ENCODE measurements around the gene ETV6. TPM values are rescaled to one million over a fixed set of nuclear protein-coding genes. Genes with fewer than 3 reads are reported as not detected.

Gene ETV6
- total RNA-seq, 1 donor from 2014 or later: 16.9 TPM

GRCh38 chr12:11880381-11880780, 230.9 kb downstream of the ETV6 start:
- DNase-seq: no peak
- no peaks in the 10 kb centered on the region for H3K9me3 ChIP-seq (replicated peaks)
- H3K27ac ChIP-seq (replicated peaks): no peak overlapping the region
- no peak overlapping the region for H3K4me3 ChIP-seq
- intact Hi-C loops (cut with micrococcal nuclease): loop anchor here (10.0 kb wide), 1 partner anchor 236 kb away; the partner anchor contains the start of gene ETV6
- H3K27me3 ChIP-seq (ENCODE audit: low read depth): no peaks in the 10 kb centered on the region
- TF ChIP-seq, protein P1, sequence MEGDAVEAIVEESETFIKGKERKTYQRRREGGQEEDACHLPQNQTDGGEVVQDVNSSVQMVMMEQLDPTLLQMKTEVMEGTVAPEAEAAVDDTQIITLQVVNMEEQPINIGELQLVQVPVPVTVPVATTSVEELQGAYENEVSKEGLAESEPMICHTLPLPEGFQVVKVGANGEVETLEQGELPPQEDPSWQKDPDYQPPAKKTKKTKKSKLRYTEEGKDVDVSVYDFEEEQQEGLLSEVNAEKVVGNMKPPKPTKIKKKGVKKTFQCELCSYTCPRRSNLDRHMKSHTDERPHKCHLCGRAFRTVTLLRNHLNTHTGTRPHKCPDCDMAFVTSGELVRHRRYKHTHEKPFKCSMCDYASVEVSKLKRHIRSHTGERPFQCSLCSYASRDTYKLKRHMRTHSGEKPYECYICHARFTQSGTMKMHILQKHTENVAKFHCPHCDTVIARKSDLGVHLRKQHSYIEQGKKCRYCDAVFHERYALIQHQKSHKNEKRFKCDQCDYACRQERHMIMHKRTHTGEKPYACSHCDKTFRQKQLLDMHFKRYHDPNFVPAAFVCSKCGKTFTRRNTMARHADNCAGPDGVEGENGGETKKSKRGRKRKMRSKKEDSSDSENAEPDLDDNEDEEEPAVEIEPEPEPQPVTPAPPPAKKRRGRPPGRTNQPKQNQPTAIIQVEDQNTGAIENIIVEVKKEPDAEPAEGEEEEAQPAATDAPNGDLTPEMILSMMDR (IDR thresholded peaks at IDR 0.05; ENCODE audit: borderline replicate concordance): no peak
- H3K36me3 ChIP-seq: no peaks in the 10 kb centered on the region
- H3K4me1 ChIP-seq: peaks cover 67% of the 10 kb centered on the region

- no peak overlapping the region for H3K27ac ChIP-seq (replicated peaks)
- no peaks in the 10 kb centered on the region for H3K27me3 ChIP-seq (ENCODE audit: low read depth)
- peaks cover 12% of the 10 kb centered on the region for H3K36me3 ChIP-seq
- no peak overlapping the region for H3K4me3 ChIP-seq
- peaks cover 59% of the 10 kb centered on the region for H3K4me1 ChIP-seq
- TF ChIP-seq, protein P1 (IDR thresholded peaks at IDR 0.05; ENCODE audit: borderline replicate concordance): no peak
- intact Hi-C loops (cut with micrococcal nuclease): loop anchor here (10.0 kb wide), 1 partner anchor 237 kb away; the partner anchor contains the start of gene ETV6
- no peak for DNase-seq
- H3K9me3 ChIP-seq (replicated peaks): no peaks in the 10 kb centered on the region
Measured at GRCh38 chr12:11881835-11882234, 232.4 kb downstream of the ETV6 start.

DNA sequence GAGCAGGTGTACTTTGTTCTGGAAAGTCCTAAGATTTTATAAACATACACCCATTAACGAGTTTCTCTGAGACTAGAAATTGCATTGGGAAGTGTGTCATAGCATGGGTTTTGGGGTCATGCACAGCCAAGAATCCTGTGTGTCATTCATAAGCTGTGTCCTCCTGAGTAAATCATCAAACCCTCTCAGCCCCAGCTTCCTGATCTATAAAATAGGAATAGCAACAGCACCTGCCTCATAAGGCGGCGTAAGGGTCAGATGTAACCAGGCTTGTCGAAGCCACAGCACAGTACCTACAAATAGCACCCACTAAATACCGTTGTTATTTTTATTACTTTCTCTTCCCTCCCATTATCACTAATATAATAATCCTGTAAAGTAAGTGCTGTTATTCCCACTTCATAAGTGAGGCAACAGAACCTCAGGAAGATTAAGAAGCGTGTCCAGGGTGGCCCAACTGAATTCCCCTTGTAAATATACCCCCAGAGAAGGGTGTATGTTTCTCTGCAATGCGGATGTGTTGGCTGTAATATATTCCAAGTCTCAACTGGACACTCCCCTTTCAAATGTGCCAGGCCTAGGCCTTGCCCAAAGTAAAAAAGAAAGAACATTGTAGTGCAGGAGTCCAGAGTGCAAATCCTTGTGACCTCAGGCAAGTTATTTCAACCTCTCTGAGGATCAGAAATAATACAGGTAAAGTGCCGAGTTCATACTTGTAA, 233.0 kb downstream of the ETV6 start:
- Histone ChIP-seq H3K36me3 (peaks cover 19% of the 10 kb centered on the region), H3K9me3 (replicated peaks) (no peaks in the 10 kb centered on the region), H3K4me1 (peaks cover 52% of the 10 kb centered on the region), H3K27ac (replicated peaks) (no peak overlapping the region), H3K4me3 (no peak overlapping the region), H3K27me3 (ENCODE audit: low read depth) (no peaks in the 10 kb centered on the region)
- no peak for DNase-seq
- intact Hi-C loops (cut with micrococcal nuclease): loop anchor here (10.0 kb wide), 1 partner anchor 238 kb away; the partner anchor contains the start of gene ETV6
- TF ChIP-seq, protein P1 (IDR thresholded peaks at IDR 0.05; ENCODE audit: borderline replicate concordance): no peak

DNA sequence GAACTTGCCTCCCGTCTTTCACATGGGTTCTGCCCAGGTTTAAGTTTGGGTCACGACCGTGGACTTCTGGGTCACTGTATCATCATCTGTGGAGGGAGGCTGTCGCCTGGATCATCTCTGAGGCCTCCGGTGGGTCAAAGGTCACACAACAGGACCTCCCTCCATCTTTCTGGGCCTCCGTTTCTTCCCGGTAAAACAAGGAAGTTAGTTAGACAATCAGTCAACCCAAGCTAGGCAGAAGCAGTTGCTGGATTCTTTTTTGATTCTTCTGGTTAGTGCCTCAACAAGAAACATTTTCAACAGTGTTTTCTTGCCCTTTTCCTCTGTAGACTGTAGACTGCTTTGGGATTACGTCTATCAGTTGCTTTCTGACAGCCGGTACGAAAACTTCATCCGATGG, 234.6 kb downstream of the ETV6 start:
- no peak for DNase-seq
- intact Hi-C loops (cut with micrococcal nuclease): loop anchor here (10.0 kb wide), 1 partner anchor 239 kb away; the partner anchor contains the start of gene ETV6
- H3K27ac ChIP-seq (replicated peaks): peak overlapping the region; percentile 63
- TF ChIP-seq, protein P1 (IDR thresholded peaks at IDR 0.05; ENCODE audit: borderline replicate concordance): no peak
- H3K4me3 ChIP-seq: no peak overlapping the region
- no peaks in the 10 kb centered on the region for H3K9me3 ChIP-seq (replicated peaks)
- peaks cover 36% of the 10 kb centered on the region for H3K4me1 ChIP-seq
- peaks cover 31% of the 10 kb centered on the region for H3K36me3 ChIP-seq
- H3K27me3 ChIP-seq (ENCODE audit: low read depth): no peaks in the 10 kb centered on the region

DNA sequence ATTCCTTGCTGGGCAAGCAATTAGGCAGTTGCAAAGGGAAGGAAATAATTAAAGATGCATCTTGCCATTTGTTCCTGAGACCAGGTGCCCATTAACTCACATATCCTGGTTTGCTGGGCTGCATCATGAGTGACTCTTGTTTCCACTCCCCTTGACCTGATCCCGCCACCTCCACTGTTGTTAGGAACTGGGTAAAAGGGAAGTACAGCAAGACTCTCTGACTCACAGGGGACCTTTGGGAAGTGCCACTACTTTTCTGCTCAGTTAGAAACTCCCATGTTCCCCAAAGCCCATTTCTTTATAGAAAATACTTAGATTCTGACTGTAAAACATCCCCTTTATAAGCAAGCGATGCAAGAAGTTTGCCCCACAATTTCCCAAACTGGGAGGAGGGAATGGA, 235.2 kb downstream of the ETV6 start:
- Histone ChIP-seq H3K27ac (replicated peaks) (peak overlapping the region; percentile 63), H3K4me1 (peaks cover 30% of the 10 kb centered on the region), H3K9me3 (replicated peaks) (no peaks in the 10 kb centered on the region), H3K4me3 (no peak overlapping the region), H3K36me3 (peaks cover 31% of the 10 kb centered on the region), H3K27me3 (ENCODE audit: low read depth) (no peaks in the 10 kb centered on the region)
- no peak for DNase-seq
- intact Hi-C loops (cut with micrococcal nuclease): loop anchor here (10.0 kb wide), 1 partner anchor 240 kb away; the partner anchor contains the start of gene ETV6
- TF ChIP-seq, protein P1 (IDR thresholded peaks at IDR 0.05; ENCODE audit: borderline replicate concordance): no peak

Measured in left ventricle myocardium inferior (tissue), 1 donor.